Measurements from ENCODE around the gene B4GALNT1.

DNA sequence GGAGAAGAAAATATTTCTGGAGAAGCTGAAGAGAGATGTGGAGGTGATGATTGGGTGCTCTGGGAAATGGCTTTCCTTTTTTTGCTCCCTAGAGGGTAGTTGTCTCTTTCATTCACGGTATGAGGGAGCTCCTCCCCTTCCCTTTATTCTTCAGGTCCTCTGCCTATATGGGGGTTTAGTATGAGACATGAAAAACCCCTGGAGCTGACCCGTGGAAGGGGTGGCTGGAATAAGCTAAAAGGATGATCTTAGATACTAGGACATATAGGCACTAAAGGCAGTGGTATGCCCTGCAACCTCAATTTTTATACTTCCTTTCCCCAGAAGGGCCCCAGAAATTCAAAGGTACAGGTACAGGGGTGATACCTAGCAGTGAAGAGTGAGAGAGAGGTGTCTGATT lies 32.6 kb downstream of the B4GALNT1 start:
- TF ChIP-seq TAF1 (IDR thresholded peaks at IDR 0.05; ENCODE audit: borderline replicate concordance, low read depth, low read length) (no peak), POLR2A (IDR thresholded peaks at IDR 0.05; ENCODE audit: low read depth, low read length) (no peak), CEBPB (IDR thresholded peaks at IDR 0.05; ENCODE audit: borderline replicate concordance in 1 of 2, low read depth in 2 of 2, low read length in 2 of 2) (no peak), ZNF384 (IDR thresholded peaks at IDR 0.05; ENCODE audit: borderline replicate concordance, low read depth, low read length) (no peak), GABPA (IDR thresholded peaks at IDR 0.05; ENCODE audit: low read depth) (no peak)
- TF ChIP-seq, protein P1, sequence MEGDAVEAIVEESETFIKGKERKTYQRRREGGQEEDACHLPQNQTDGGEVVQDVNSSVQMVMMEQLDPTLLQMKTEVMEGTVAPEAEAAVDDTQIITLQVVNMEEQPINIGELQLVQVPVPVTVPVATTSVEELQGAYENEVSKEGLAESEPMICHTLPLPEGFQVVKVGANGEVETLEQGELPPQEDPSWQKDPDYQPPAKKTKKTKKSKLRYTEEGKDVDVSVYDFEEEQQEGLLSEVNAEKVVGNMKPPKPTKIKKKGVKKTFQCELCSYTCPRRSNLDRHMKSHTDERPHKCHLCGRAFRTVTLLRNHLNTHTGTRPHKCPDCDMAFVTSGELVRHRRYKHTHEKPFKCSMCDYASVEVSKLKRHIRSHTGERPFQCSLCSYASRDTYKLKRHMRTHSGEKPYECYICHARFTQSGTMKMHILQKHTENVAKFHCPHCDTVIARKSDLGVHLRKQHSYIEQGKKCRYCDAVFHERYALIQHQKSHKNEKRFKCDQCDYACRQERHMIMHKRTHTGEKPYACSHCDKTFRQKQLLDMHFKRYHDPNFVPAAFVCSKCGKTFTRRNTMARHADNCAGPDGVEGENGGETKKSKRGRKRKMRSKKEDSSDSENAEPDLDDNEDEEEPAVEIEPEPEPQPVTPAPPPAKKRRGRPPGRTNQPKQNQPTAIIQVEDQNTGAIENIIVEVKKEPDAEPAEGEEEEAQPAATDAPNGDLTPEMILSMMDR (IDR thresholded peaks at IDR 0.05 in 2 of 3, conservative IDR thresholded peaks at IDR 0.05 in 1 of 3; ENCODE audit: control insufficient read depth in 2 of 3, extremely low read depth in 1 of 3, insufficient read depth in 1 of 3, low read depth in 3 of 3, low read length in 3 of 3), result no peak
